Tibial nerve (tissue), 4 donors: ENCODE measurements around the gene PKNOX1. TPM values are rescaled to one million over a fixed set of nuclear protein-coding genes. Genes with fewer than 3 reads are reported as not detected.

Source experiments
- DNase-seq, 2 donors: peaks; one replicate each; pipeline ENCODE4 v3.0.0-alpha.2; 2019; ENCODE audit warnings: low spot score in 2 of 2
- H3K27ac ChIP-seq, 4 donors: fragments of 200-600 bp; sonication (generic) in 3 of 4; one replicate each; pipeline ENCODE4 v1.5.1; 2017 to 2019; ENCODE audit warnings: mild to moderate bottlenecking in 1 of 4
- H3K27me3 ChIP-seq, 2 donors: fragments of 200-600 bp; sonication (generic) in 1 of 2; one replicate each; pipeline versions ENCODE4 v1.5.1 to v1.6.0; 2017 to 2019
- H3K36me3 ChIP-seq, 3 donors: fragments of 200-600 bp; sonication (generic); one replicate each; pipeline ENCODE4 v1.5.1; 2018 to 2019
- H3K4me1 ChIP-seq, 4 donors: fragments of 200-600 bp; sonication (generic) in 3 of 4; one replicate each; pipeline ENCODE4 v1.5.1; 2017 to 2019
- H3K4me3 ChIP-seq, 4 donors: fragments of 200-600 bp; sonication (generic) in 3 of 4; one replicate each; pipeline ENCODE4 v1.5.1; 2017 to 2019; ENCODE audit warnings: mild to moderate bottlenecking in 1 of 4, moderate library complexity in 1 of 4
- H3K9me3 ChIP-seq, 4 donors: fragments of 200-600 bp; sonication (generic) in 3 of 4; one replicate each; pipeline ENCODE4 v1.5.1; 2017 to 2019
- EP300 ChIP-seq, 2 donors: sonication (generic); formaldehyde crosslinking; IDR thresholded peaks; one replicate each; pipeline ENCODE4 v1.6.1; 2017; ENCODE audit warnings: antibody characterized with exemption in 2 of 2, mild to moderate bottlenecking in 1 of 2
- POLR2A ChIP-seq, 2 donors: fragments of 450-650 bp; IDR thresholded peaks; one replicate each; pipeline ENCODE4 v1.6.1; 2017; ENCODE audit warnings: antibody characterized with exemption in 2 of 2, mild to moderate bottlenecking in 2 of 2, moderate library complexity in 2 of 2
- WGBS, 2 donors: methylation state at CpG; one replicate each; pipeline ENCODE4 v1.1.5; 2018; 5-methylcytosine and 5-hydroxymethylcytosine counted together
- total RNA-seq, 4 donors: library from RNA; depleted of rRNA; stranded (reverse); fragments of >200 nt; gene quantifications; one replicate each; pipeline ENCODE4 v1.1.0, GENCODE V29; 2016
- TF ChIP-seq, protein P1 (sequence below), 5 experiments: fragments of 200-600 bp in 3 of 5; fragments of 450-650 bp in 2 of 5; sonication (generic) in 3 of 5; IDR thresholded peaks; one replicate each; pipeline ENCODE4 v1.5.1; 2016 to 2019; ENCODE audit warnings: antibody characterized with exemption in 5 of 5, mild to moderate bottlenecking in 3 of 5, moderate library complexity in 2 of 5

PKNOX1 gene
- total RNA-seq, 4 donors from 2014 or later = 9.0 to 23.7 (median 12.3) TPM

DNA sequence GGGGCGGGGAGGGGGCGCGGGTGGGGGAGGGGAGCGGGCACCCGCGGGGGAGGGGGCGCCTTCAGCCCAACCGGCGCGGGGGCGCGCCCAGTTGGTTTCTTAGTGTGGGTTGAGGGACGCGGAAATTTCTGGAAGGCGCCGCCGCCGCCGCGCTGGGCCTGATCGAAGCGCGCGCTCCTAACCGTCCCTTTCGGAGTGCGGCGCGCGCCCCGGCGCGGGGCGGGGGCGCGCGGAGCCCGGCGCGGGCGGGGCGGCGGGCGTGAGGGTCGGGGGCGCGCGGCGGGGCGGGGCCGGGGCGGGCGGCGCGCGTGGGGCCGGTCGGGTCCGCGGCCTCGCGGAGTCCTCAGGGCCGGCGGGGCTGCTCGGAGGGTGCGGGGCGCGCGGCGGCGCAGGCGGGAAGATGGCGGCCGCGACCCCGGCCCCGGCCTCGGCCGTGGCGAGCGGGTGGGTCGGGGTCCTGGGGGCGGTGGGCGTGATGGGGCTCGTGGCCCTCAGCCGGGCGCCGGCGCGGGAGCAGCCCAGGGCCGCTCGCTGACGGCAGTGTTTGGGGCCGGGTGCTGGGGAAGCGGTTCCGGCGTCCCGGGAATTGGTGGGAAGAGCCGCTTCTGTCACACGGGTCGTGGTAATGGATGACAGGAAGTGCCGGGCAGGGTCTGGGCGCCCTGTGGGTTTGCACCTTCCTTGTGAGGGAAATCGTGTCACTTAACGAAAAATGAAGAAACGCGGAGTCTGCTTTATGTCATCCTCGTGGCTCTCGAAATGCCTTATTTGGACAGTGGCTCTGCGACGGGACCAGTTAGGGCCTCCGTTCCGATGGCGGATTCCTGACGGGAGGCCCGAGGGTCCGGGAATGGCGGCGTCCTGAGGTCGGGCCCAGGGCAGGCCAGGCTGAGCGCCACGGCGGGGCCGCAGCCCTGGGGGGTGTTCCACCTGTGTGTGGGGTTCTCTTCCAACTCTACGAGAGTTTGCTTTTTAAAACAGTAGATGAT lies 764 bp downstream of the PKNOX1 start:
- 0% methylated on average over 41 to 43 of the region's 125 CpGs for WGBS, 2 donors
- H3K36me3 ChIP-seq = peaks cover 0 to 4% (median 0%) of the 10 kb centered on the region in 3 donors
- TF ChIP-seq POLR2A (IDR thresholded peaks at IDR 0.05) (peak; percentile 10 to 22), EP300 (IDR thresholded peaks at IDR 0.05) (peak in 1 of 2 donors; percentile 63)
- TF ChIP-seq, protein P1, sequence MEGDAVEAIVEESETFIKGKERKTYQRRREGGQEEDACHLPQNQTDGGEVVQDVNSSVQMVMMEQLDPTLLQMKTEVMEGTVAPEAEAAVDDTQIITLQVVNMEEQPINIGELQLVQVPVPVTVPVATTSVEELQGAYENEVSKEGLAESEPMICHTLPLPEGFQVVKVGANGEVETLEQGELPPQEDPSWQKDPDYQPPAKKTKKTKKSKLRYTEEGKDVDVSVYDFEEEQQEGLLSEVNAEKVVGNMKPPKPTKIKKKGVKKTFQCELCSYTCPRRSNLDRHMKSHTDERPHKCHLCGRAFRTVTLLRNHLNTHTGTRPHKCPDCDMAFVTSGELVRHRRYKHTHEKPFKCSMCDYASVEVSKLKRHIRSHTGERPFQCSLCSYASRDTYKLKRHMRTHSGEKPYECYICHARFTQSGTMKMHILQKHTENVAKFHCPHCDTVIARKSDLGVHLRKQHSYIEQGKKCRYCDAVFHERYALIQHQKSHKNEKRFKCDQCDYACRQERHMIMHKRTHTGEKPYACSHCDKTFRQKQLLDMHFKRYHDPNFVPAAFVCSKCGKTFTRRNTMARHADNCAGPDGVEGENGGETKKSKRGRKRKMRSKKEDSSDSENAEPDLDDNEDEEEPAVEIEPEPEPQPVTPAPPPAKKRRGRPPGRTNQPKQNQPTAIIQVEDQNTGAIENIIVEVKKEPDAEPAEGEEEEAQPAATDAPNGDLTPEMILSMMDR (IDR thresholded peaks at IDR 0.05) = no peak
- H3K27ac ChIP-seq = peak overlapping the region; percentile 95 to 99 (median 98)
- peak overlapping the region; percentile 68 to 88 (median 79) for H3K4me3 ChIP-seq
- DNase-seq = peak; percentile 16 to 41
- H3K4me1 ChIP-seq = peaks cover 0 to 30% (median 9%) of the 10 kb centered on the region in 4 donors
- H3K9me3 ChIP-seq = peaks cover 0 to 5% (median 0%) of the 10 kb centered on the region in 4 donors
- no peaks in the 10 kb centered on the region for H3K27me3 ChIP-seq

DNA sequence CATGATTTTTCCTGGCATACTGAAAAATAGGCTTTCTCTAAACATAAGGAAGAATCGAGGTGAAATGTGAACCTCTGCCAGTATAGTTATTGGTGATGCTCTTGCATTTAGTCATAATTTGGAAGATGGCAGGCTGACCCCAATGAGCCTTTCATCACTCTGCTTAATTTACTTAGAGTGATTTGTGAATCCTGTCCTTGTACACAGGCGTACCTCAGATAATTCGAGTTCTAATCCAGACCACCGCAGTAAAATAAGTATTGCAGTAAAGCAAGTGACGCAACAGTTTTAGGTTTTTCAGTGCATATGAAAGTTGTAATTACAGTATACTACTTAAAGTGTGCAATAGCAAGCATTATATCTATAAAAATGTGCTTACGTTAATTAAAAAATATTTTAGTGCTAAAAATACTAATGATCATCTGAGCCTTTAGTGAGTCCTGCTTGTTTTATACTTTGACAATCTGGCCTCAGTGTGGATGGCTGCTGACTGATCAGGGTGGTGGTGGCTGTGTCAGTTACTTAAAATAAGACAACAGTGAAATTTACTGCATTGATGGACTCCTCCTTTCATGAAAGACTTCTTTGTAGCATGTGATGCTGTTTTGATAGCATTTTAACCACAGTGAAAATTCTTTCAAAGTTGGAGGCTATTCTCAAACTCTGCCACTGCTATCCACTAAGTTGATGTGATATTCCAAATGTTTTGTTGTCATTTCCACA lies 1.7 kb downstream of the PKNOX1 start:
- Histone ChIP-seq H3K36me3 (peaks cover 0 to 4% (median 0%) of the 10 kb centered on the region in 3 donors), H3K9me3 (peaks cover 0 to 5% (median 0%) of the 10 kb centered on the region in 4 donors), H3K4me1 (peaks cover 0 to 32% (median 9%) of the 10 kb centered on the region in 4 donors), H3K4me3 (peak overlapping the region; percentile 68 to 88 (median 79)), H3K27me3 (no peaks in the 10 kb centered on the region), H3K27ac (peak overlapping the region; percentile 95 to 99 (median 98))
- 41 to 42% methylated on average over 6 of the region's 6 CpGs for WGBS, 2 donors
- TF ChIP-seq POLR2A (IDR thresholded peaks at IDR 0.05) = no peak
- TF ChIP-seq, protein P1 (IDR thresholded peaks at IDR 0.05) = no peak
- no peak for TF ChIP-seq EP300 (IDR thresholded peaks at IDR 0.05)
- no peak for DNase-seq

DNA sequence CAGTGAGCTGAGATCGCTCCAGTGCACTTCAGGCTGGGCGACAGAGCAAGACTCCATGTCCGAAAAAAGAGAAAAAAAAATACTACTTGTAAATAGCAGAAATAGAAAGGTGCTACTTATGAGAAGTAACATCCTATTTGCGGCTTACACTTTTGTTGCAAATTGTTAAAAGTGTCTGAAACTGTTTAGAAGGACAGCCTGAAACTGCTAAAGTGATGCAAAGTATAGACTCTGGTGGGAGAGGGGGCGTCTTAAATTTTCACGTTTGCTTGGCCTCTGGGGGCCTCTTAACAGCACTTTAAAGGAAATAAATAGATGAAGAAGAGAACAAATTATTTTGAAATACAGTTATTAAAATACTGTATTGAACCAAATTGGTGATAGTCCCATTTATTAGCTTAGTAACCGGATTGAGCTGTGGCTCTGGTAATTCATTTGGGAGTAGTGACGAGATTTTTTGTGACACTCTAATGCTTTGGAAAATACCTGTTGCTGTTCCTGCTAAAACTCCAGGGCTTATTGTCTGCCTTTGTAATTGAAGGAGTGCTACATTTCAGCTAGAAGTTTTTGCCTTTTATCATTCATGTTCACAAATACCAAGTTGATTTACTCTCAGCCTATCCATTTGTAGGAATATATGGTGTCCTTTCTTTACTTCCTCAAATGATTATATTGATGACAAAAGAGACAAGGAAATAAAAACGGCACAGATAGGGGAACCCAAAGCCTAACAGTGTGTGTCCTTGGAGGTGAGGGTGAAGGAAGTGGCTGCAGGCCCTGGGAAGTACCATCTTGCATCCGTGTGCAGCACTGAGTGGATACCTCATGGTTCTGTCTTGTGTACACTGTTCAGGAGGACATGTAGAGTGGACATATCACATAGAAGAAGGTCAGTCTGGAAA lies 6.2 kb downstream of the PKNOX1 start:
- H3K4me1 ChIP-seq = peaks cover 0 to 32% (median 4%) of the 10 kb centered on the region in 4 donors
- H3K9me3 ChIP-seq = peaks cover 0 to 5% (median 0%) of the 10 kb centered on the region in 4 donors
- H3K27ac ChIP-seq = no peak overlapping the region
- no peak overlapping the region for H3K4me3 ChIP-seq
- WGBS, 2 donors = 76% methylated on average over 10 of the region's 10 CpGs
- TF ChIP-seq EP300 (IDR thresholded peaks at IDR 0.05) = no peak
- no peak for TF ChIP-seq POLR2A (IDR thresholded peaks at IDR 0.05)
- H3K27me3 ChIP-seq = no peaks in the 10 kb centered on the region
- H3K36me3 ChIP-seq = peaks cover 0 to 4% (median 0%) of the 10 kb centered on the region in 3 donors
- no peak for DNase-seq

DNA sequence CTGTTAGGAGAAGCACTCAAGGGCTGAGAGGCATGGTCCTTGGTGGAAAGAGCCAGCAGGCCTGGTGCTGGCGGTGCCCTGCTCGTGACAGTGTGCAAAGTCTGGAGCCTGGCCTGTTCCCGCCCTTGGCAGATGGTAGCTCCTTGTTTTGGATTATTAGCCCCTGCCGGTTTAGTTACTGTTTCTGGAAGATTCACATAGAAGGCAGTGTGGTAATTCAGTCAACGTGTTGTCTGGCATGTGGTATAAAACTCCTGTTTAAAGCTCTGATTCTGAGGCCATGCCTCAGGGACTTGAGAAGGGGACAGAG lies 6.8 kb downstream of the PKNOX1 start:
- Histone ChIP-seq H3K36me3 (peaks cover 0 to 4% (median 0%) of the 10 kb centered on the region in 3 donors), H3K27me3 (no peaks in the 10 kb centered on the region), H3K4me3 (no peak overlapping the region), H3K4me1 (peaks cover 0 to 26% (median 2%) of the 10 kb centered on the region in 4 donors), H3K27ac (no peak overlapping the region), H3K9me3 (peaks cover 0 to 5% (median 0%) of the 10 kb centered on the region in 4 donors)
- no peak for DNase-seq
- TF ChIP-seq, protein P1 (IDR thresholded peaks at IDR 0.05) = no peak
- no peak for TF ChIP-seq EP300 (IDR thresholded peaks at IDR 0.05)
- TF ChIP-seq POLR2A (IDR thresholded peaks at IDR 0.05) = no peak
- 73 to 76% methylated on average over 5 of the region's 5 CpGs for WGBS, 2 donors

DNA sequence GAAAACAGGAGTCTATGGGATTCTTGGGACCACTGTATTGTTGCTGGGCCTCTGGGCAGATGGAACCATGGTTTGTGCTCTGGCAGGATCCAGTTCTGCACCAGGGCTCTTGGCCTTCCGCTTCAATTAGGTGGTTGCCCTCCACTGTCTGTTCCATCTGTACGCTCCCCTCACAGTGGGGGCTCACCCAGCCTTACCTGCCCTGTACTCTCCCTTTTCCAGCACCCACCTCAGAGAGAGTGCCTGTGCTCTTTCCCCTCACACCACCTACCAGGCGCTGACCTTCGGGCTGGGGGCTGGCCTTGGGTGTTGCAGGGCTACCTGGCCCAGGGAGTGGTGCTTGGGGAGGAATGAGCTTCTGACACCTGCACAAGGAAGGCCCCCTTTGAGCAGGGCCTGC lies 7.5 kb downstream of the PKNOX1 start:
- H3K4me1 ChIP-seq = peaks cover 0 to 19% (median 0%) of the 10 kb centered on the region in 4 donors
- H3K4me3 ChIP-seq = no peak overlapping the region
- TF ChIP-seq POLR2A (IDR thresholded peaks at IDR 0.05) = no peak
- TF ChIP-seq EP300 (IDR thresholded peaks at IDR 0.05) = no peak
- TF ChIP-seq, protein P1 (IDR thresholded peaks at IDR 0.05) = no peak
- no peak for DNase-seq
- 88 to 90% methylated on average over 4 of the region's 4 CpGs for WGBS, 2 donors
- no peak overlapping the region for H3K27ac ChIP-seq
- peaks cover 0 to 3% (median 0%) of the 10 kb centered on the region in 4 donors for H3K9me3 ChIP-seq
- H3K36me3 ChIP-seq = peaks cover 0 to 4% (median 0%) of the 10 kb centered on the region in 3 donors
- H3K27me3 ChIP-seq = no peaks in the 10 kb centered on the region
